Measurements from ENCODE around the gene PGA4.
"Not testable (repeated sequence)": the region's sequence is repeated elsewhere in the genome, so short reads cannot be mapped to it uniquely, and the experiment has no call there.

- TF ChIP-seq POLR2A (IDR thresholded peaks at IDR 0.05; ENCODE audit: low read length); GATA1 (IDR thresholded peaks at IDR 0.05; ENCODE audit: low read depth, low read length): not testable (repeated sequence)
Observed at GRCh38 chr11:61211327-61211952, 10.7 kb upstream of the PGA4 start.

Measured in erythroblast (primary cell).